OCI-LY3 (cell line): ENCODE data around the gene PITPNM3.

ENCODE experiments used
- CTCF ChIP-seq: fragments of 200-600, 300-600 bp; sonication (generic); IDR thresholded peaks from 2 replicates; pipeline ENCODE4 v1.5.1; 2014; ENCODE audit warnings: antibody characterized with exemption, low read length, low read depth
- EZH2phosphoT487 ChIP-seq: fragments of 200-600 bp; shearing (Covaris generic); IDR thresholded peaks from 2 replicates; pipeline ENCODE4 v1.6.1; 2018; ENCODE audit warnings: antibody characterized with exemption, mixed run types, low read depth

GRCh38 chr17:6506679-6507231 lies 49.6 kb downstream of the PITPNM3 start:
- TF ChIP-seq CTCF: no peak
- TF ChIP-seq EZH2phosphoT487: no peak
